ENCODE measurements around the gene ABLIM1.
"Not testable (repeated sequence)": the region's sequence is repeated elsewhere in the genome, so short reads cannot be mapped to it uniquely, and the experiment has no call there.

The ABLIM1 gene

GRCh38 chr10:114658175-114658574 is at the start of gene ABLIM1:
TSS of gene ABLIM1 (minus strand) at chr10:114658275. CDS start at chr10:114658200, 75 bp downstream.
- no peak for DNase-seq
- intact Hi-C loops (cut with DNase I): no loop called here

DNA sequence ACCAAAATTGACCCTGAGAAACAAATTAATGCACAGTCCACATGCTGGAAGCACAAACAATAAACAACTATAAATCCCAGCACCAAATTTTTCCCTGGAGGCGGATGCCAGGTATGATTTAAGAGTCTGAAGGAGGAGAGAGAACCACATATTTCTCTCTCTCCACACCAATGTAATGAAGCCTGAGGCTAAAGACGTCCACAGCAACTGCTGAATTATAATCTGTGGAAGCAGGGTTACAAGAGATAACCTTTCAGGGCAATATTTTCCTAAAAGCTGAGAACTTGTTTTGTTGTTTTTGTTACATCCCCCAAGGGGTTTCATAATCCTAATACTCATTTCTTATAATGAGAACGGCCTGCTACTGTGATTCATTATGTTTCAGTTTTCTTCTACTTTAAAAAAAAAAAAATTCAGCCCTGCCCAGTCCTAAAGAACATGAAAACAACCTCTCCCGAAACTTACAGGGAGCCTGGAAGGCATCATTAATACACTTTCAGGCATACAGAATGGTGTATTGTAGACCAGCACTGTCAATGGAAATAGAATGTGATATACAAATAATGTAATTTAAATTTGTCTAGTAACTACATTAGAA is 48.5 kb upstream of the ABLIM1 start:
- intact Hi-C loops (cut with DNase I): loop anchor here (10.0 kb wide), 1 partner anchor 152 kb away; no protein-coding TSS in a partner anchor
- no peak for DNase-seq

DNA sequence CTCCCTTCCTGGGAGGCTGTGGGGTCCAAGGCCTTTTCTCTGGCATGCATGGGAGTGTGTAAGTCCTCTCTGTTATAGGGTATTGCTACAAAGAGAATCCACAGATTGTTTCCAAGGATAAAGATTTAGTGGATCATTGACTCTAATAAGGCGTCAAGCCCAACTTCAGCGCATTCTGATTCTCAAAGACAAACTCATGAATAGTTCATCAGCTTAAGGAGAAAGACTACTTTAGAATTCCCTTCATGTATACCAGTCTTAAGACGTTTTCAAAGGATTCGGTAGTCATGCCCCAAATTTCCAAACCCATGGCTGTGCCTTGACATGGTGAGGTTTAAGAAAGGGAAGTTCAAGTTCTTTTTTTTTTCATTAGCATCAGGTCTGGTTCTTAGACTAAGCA is 46.6 kb upstream of the ABLIM1 start:
- intact Hi-C loops (cut with DNase I): loop anchor here (10.0 kb wide), 1 partner anchor 150 kb away; no protein-coding TSS in a partner anchor
- no peak for DNase-seq

- intact Hi-C loops (cut with DNase I): loop anchor here (10.0 kb wide), 1 partner anchor 149 kb away; no protein-coding TSS in a partner anchor
Observed at GRCh38 chr10:114703377-114704107, 45.5 kb upstream of the ABLIM1 start.

DNA sequence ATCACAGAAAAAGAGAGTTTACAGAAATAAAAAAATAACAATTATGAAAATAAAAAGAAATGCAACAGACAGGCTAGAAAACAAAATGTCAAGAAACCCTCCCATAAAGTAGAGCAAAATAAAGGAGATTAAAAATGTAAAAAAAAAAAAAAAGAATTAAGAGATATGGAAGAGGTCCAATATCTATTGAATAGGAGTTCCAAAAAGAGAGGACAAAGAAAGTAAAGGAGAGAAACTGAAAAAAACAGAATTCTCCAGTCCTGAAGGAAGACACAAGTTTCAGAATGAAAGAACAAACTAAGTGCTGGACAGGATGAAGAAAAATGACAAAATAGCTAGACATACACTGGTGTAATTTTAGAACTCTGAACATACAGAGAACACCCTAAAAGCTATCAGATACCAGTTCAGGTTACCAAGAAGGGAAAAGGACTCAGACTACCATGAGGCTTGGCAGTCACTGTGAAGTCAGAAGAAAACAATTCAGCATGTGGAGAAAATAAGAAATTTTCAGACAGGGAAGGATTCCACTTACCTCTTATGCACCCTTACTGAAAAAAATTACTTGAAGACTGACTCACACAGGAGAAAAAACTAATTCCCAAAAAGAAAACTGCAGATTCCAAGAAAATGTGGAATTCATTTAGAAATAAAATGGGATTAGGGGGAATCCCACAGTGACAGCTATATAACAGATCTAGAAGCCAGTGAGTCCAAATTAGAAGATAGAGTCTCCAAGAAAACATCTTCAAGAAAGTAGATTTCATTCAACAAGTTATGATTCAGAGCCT is 40.4 kb upstream of the ABLIM1 start:
- intact Hi-C loops (cut with DNase I): no loop called here
- no peak for DNase-seq

More at GRCh38 chr10:114703377-114704107, 45.5 kb upstream of the ABLIM1 start:
- DNase-seq: no peak

DNA sequence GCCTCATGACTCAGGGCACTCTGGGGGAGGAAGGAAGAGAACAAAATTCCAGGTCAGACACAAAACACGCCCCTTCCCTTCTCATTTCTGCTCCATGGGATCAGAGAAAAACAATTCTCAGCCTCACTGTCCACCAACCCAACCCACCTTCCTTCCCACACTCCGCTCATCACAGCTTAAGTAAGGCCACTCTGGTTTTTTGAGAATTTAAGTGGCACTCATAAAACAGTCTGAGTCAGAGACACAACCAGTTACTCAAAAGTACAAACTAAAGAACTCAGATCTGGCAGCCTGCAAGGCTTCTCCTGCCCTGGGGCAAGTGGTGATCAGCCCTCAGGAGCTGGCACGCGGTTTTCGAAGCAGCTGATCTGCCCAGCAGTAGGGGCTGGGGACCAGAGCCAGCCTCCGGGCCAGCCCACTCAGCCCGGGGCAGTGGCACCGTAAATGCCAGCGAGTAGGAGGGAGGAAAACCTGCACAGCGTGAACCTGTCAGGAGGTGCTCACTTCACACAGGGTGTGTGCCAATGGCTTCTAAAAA is 39.1 kb upstream of the ABLIM1 start:
- peak in 6 of 10 donors; percentile 24 to 87 (median 45) for DNase-seq
- intact Hi-C loops (cut with DNase I): no loop called here

- DNase-seq; intact Hi-C loops (cut with DNase I): not testable (repeated sequence)
Observed at GRCh38 chr10:114696301-114696700, 38.2 kb upstream of the ABLIM1 start.

GRCh38 chr10:114694752-114695151 is 36.7 kb upstream of the ABLIM1 start:
- intact Hi-C loops (cut with DNase I): no loop called here
- no peak for DNase-seq

DNA sequence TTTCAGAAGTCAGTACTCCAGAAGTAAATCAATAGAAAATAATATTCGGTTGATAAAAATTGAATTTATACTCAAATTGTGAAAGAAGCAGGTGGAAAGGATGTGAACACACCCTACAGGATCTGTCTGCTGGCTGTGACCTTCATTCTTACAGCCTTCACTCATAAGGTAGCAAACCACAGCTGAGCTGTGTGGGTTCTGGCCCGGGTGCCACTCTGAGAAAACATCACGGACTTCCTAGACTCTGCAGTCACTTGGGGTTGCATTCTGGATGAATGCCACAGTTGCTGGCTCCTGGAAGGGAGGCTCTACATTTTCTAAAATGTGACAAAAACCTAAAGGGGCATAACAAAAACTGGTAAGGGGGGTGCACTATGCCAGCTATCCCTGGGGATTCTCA is 36.0 kb upstream of the ABLIM1 start:
- intact Hi-C loops (cut with DNase I): no loop called here
- DNase-seq: no peak

DNA sequence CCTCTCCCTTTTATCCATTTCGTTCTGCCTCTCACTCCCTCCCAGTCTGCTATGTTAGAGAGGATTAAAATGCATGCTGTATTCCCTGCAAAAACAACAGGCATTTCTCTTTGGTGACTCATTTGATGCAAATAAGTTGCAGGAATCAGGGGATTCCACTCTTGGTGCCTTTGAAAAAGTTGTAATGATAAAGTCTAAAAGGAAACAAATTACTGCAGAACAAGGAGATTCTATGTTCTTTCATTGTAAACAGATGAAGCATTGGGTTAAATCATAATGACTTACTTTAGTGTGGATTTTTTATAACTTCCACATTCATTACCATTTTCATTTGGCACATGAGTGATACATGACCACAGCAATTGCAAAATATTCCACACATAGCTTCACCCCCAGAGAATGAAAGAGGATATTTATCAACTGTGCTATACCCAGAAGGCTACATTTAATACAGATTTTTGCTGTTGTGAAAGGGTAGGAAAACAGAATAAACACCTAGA is 33.4 kb upstream of the ABLIM1 start:
- intact Hi-C loops (cut with DNase I): no loop called here
- DNase-seq: no peak

- intact Hi-C loops (cut with DNase I): no loop called here
Observed at GRCh38 chr10:114688786-114689185, 30.7 kb upstream of the ABLIM1 start.

DNA sequence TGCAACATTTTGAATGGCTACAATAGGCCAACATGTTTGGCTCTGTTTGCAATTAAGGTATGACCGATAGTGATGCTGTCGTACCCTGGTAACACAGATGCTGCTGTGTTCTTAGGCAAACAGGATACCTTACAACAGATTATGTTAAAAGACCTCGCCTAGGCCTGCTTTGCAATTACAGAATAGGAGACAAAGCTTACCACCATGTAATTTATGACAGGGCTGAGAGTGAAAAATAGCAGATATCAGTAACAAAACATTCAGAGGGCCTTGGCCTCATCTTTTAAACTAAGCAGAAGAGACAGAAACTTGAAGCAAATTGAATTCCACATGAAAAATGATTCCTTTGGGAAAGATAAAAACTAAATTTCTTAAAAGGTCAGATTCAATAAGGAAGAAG is 29.4 kb upstream of the ABLIM1 start:
- intact Hi-C loops (cut with DNase I): no loop called here
- no peak for DNase-seq

More at GRCh38 chr10:114688786-114689185, 30.7 kb upstream of the ABLIM1 start:
- DNase-seq: no peak

GRCh38 chr10:114686013-114686412 is 27.9 kb upstream of the ABLIM1 start:
- intact Hi-C loops (cut with DNase I): no loop called here
- DNase-seq: no peak

GRCh38 chr10:114685456-114685855 is 27.4 kb upstream of the ABLIM1 start:
- intact Hi-C loops (cut with DNase I): no loop called here
- DNase-seq: no peak

- DNase-seq: no peak
- intact Hi-C loops (cut with DNase I): no loop called here
Observed at GRCh38 chr10:114684822-114685209, 26.7 kb upstream of the ABLIM1 start.

DNA sequence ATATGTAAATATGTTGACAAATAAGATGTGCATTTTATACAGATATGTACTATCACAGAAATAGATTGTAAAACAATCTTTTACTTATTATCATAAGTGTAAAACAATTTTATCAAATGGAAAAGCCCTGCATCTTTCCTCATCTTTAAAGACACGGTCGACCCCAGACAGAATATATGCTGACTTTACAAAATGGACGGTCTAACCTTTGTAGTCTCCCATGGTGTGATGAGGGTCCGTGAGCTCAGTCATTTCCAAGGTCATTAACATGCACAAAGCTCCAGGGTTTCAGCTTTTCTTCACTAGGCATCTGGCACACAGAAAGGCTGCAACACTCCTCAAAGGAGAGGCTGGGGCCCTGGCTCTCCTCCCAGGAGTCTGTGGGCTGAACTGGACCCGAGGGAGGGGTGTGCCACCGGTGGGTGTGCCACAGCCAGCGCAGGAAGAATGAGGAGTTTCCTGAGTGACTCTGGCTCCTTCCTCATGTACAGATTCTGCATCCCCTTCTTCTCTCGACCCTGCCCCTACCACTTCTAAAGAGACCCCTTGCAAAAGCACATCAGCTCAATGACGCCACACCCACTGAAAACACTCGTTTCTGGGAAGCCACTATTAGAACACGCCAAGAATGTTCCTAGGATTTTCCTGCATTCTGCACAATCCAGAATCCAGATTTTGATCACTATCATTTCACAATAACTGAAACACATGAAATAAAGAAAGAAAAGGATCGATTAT is 26.2 kb upstream of the ABLIM1 start:
- intact Hi-C loops (cut with DNase I): no loop called here
- peak in 8 of 10 donors; percentile 34 to 89 (median 52) for DNase-seq

DNA sequence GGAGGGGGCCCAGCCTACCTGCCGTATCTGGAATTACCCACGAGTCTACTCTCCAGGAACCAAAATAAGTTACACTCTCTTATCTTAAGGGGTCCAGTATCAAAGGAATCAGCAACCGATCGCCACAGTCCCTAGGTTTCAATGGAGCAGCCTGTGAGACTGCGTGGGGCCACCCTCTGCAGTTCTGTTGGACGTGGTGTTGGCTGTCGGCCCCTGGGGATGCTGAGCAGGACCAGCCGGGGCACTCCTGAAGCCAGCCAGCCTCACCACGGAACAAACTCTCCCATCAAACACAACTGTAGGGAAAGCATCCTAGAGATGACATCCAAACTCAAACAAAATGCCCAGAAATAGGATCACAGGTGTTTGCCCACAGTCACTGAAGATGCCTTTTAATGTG is 25.5 kb upstream of the ABLIM1 start:
- intact Hi-C loops (cut with DNase I): no loop called here
- no peak for DNase-seq

DNA sequence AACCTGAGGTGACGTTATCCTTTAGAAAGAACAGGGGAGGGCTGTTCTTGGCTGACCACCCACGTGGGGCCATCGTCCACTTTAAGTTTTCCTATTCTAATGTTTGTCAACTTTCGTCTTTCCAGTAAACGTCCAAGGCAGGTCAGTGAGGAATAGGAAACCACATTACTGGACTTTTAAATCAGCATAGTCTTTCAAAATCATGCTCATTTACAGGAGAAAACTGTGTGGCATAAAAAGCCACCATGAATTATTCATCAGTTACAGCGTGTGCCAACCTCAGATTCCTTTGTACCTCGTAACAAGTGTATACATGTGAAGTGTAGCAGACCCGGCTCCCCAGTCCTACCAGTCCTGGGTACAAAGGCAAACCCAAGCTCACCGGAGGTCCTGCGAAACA is 25.1 kb upstream of the ABLIM1 start:
- intact Hi-C loops (cut with DNase I): no loop called here
- no peak for DNase-seq

- intact Hi-C loops (cut with DNase I): no loop called here
Observed at GRCh38 chr10:114682532-114682931, 24.5 kb upstream of the ABLIM1 start.

DNA sequence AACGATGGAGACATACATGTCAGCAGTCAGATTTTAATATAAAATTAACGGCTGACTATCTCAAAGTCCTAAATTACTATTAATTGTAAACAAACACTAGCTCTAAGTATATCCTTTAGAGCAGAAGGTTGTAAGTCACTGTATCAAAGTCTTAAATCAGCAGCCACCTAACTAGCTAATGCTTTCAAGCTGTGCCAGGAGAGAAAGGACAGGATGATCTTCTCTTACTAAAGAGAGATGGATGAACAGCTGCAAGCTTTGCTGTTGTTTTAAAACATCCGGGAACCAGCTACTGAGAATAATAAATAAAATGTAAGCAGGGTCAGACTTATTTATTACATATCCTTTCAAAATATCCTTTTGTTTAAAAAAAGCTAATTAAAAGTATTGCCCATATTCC is 24.0 kb upstream of the ABLIM1 start:
- DNase-seq: no peak
- intact Hi-C loops (cut with DNase I): no loop called here

More at GRCh38 chr10:114682532-114682931, 24.5 kb upstream of the ABLIM1 start:
- DNase-seq: no peak
